GM19193 (cell line): Measurements from ENCODE around the gene EXD2.

ENCODE experiments used
- POLR2A ChIP-seq: IDR thresholded peaks from 4 replicates; pipeline ENCODE4 v1.6.1; 2011; ENCODE audit not compliant: insufficient read depth, insufficient read length; ENCODE audit errors: extremely low read depth

EXD2 gene

GRCh38 chr14:69280746-69281291, 89.5 kb downstream of the EXD2 start:
- no peak for TF ChIP-seq POLR2A

DNA sequence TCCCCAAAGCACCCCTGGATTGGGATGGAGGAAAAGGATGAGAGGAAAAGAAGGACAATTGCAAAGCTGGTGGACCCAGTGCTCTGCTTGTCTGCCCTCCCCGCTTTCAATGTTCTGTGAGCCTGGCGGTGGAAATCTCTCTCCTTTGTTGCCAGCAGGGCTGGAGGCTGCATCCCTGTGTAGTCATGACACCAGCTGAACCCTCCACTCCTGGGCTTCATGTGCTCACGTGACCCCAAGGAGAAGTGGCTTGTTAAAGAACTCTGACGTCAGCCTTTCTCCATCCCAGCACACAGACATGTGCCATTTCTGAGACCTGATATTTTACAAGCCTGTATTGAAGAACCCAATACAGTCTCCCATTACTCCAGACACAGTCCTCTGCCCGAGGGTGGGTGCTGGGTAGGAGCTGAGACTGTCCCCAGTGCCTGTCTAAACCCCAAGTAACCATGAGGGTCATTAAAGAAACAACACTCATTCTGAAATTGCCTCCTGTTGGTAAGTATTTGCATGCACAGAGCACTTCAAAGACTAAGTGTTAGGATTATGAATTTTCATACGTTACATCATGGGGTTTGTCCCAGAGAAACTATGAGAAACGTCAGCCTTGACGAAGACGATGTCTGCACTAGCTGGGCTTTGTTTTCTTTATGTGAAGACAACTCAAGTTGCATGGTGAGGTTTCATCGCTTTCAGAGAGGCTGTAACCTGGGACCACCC, 90.3 kb downstream of the EXD2 start:
- TF ChIP-seq POLR2A, result no peak

DNA sequence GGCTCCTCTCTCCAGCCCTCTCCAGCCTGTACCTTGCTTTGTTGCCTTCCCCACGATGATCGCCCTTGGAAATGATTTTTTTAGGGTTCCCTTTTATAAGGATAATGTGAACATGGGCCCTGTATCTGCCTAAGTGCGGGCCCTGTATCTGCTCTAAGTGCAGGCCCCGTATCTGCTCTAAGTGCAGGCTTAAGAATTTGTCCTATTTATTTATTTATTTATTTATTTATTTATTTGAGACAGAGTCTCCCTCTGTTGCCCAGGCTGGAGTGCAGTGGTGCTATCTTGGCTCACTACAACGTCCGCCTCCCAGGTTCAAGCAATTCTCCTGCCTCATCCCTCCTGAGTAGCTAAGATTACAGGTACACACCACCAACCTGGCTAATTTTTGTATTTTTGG, 91.2 kb downstream of the EXD2 start:
- no peak for TF ChIP-seq POLR2A

GRCh38 chr14:69284170-69284569, 92.9 kb downstream of the EXD2 start:
- no peak for TF ChIP-seq POLR2A

DNA sequence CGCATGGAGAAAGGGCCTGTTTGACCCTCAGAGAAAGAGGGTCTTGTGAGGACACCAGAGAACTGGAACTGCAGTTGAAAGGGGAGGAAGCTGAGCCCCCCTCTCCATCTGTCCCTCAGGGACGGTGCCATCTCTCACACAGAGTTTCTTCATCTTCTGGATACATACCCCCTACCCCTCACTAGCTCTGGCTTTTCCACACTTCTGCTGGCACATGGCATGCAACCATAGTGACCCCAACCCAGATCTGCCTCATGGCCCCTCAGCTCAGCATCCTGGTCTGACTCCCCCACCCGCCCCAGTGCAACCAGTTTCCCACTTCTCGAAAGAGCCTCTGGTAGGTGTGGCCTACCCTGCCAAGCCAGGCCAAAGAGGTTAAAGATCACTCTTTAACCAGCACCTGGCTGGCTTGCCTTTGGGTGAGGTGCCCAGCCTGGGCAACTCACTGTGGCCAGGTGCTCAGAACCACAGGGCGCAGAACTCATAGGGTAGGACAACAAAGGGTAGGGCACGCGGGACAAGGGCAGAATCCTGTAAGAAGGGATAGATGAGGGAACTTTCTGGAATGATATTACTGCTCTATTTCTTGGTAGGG, 94.5 kb downstream of the EXD2 start:
- TF ChIP-seq POLR2A, result no peak

DNA sequence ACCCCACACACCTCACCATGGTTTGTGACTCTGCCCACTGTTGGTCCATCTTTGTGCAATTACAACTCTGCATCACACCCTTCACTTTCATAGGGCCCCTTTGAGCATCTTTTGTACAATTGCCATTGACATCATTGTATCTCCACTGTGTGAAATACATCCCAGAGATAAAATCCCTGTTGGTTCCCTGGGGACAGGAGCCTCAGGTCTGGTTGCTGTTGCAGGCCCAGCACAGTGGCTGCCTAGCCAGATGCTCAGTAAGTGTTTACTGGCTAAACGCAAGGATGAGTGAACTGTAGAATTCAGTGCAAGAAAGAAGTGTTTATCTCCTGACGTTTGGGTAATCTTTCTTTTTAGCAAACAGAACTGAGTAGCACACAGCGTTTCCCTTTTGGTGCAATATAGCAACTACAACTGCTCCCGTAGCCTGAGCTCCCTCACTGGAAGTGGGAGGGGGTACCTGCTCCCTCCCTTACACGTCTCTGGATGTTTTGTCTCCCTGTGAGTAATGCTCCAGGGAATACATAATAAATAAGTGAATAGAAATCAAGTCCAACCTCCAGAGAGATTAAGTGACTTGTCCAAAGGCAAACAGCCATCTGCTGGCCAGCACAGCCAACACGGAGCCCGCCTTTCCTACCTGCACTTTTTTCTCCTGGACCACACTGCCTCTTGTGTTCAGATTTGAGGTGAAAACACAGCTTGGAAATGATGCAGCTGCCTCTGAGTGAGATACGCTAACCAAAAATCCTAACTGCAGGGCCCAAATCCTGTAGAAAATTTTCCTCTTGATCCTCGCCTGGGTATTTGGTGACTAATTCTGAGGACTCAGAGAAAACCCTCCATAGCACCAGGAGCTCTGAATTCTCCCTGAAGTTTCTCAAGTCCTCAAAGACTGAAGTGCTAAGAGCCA, 96.1 kb downstream of the EXD2 start:
- TF ChIP-seq POLR2A, result no peak

DNA sequence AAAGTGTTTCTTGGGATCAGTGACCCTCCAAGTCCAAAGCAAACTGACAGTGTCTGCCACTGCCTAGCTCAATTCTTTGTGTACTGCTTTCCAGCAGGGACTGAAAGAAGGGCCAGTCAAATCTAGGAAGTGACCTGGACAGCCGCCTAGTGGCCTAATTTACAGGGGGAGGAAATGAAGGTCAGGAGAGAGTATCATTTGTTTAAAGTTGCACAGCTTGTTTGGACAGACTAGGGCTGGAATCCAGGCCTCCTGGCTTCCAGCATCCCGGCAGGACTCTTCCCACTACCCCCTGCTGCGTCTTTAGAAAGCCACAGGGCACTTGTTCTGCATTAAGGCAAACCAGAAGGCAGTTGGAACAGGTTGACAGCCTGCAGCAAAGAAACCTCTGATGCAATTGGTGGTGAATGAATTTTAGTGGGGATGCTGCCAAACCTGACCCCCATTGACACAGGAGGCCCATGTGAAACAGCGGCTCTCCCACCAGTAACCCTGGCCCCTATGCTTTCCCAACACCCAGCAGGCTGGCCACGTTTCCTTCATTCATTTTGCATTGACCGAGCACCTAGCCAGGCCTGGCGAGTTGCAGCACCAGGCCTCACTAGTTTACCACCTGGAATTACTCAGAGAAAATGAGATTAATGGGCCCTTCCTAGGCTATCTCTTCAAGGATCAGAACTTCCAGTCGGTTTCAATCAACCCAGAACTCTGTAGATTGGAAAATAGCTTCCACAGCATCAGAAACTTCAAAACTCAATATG, 96.9 kb downstream of the EXD2 start:
- no peak for TF ChIP-seq POLR2A

DNA sequence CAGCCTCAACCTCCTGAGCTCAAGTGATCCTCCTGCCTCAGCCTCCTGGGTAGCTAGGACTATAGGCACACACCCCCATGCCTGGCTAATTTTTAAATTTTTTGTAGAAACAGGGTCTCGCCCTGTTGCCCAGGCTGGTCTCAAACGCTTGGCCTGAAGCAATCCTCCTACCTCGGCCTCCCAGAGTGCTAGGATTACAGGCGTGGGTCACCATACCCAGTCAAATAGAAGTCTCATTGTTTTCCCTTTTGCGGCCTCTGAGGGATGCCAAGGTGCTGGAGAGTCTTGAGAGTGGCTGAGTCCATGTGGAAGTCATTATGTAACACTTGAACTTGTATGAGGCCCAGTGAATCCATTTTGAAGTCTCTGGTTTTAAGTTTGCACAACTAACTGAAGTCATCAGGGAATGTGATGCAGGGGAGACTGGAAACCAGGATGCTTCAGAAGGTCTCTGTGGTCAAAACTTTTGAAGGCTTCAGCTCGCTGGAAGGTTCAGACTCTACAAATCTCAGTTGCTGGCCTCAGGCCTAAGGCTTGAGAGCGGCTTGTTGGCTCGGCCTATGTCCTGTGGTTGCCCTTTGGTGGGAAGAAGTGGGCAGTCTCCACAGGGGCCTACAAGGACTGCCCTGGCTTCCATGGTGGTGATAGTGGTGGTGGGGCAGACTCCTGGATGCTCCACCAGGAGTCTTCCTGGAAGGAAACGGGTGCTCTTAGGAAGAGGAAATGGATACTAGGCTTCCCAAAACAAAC, 97.8 kb downstream of the EXD2 start:
- TF ChIP-seq POLR2A, result no peak

- no peak for TF ChIP-seq POLR2A
Observed at GRCh38 chr14:69289811-69290520, 98.7 kb downstream of the EXD2 start.

DNA sequence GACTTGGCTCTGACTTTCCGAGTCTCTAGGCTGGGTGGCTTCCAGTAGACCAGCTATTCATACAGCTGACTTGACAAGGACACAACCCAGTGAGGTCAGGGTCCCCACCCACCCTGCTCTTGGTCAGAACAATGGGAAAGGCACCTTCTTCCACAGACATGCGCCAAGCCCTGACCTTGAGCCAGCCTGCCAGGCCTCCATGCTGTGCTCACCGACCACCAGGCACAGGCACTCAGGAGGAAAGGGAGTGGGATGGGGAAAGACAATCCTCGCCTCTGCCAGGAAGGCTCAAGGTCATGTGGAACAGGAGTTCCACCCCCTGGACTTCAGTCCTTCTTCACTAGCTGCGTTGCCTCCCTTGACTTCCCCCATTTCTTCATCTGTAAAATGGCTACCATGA, 100.1 kb downstream of the EXD2 start:
- TF ChIP-seq POLR2A, result no peak

- no peak for TF ChIP-seq POLR2A
Observed at GRCh38 chr14:69291891-69292561, 100.7 kb downstream of the EXD2 start.
